Psoas muscle (tissue), 8 donors: ENCODE results near the gene CENPP. TPM values are rescaled to one million over a fixed set of nuclear protein-coding genes. Genes with fewer than 3 reads are reported as not detected.
"Not testable (repeated sequence)": the region's sequence is repeated elsewhere in the genome, so short reads cannot be mapped to it uniquely, and the experiment has no call there.

ENCODE experiments used
- ATAC-seq, 4 donors: fragments of 200-7000 bp; cut with Tn5 transposase; one replicate each; pipeline ENCODE4 v1.9.1; 2020; ENCODE audit warnings: moderate library complexity in 3 of 4, mild to moderate bottlenecking in 2 of 4
- DNase-seq, 2 donors: peaks; one replicate each; pipeline ENCODE4 v3.0.0-alpha.2; 2020
- H3K27ac ChIP-seq: fragments of 200-600 bp; one replicate; pipeline ENCODE4 v1.8.0; 2022
- H3K27me3 ChIP-seq, 3 donors: fragments of 200-600 bp in 1 of 3; one replicate each; pipeline versions ENCODE4 v1.6.1 to v1.8.0; 2013 to 2022; ENCODE audit warnings: low read length in 2 of 3, mild to moderate bottlenecking in 2 of 3, moderate library complexity in 1 of 3; ENCODE audit not compliant: insufficient read depth in 3 of 3
- H3K36me3 ChIP-seq, 2 donors: fragments of 200-600 bp in 1 of 2; one replicate each; pipeline versions ENCODE4 v1.6.1 to v1.8.0; 2013 to 2022; ENCODE audit warnings: low read depth in 1 of 2, mild to moderate bottlenecking in 1 of 2, moderate library complexity in 1 of 2; ENCODE audit not compliant: insufficient read depth in 1 of 2
- H3K4me1 ChIP-seq: fragments of 200-600 bp; one replicate; pipeline ENCODE4 v1.8.0; 2022
- H3K4me3 ChIP-seq: fragments of 200-600 bp; one replicate; pipeline ENCODE4 v1.8.0; 2022; ENCODE audit warnings: mild to moderate bottlenecking
- H3K9me3 ChIP-seq: fragments of 200-600 bp; one replicate; pipeline ENCODE4 v1.8.0; 2022
- CTCF ChIP-seq: fragments of 200-600 bp; IDR thresholded peaks from one replicate; pipeline ENCODE4 v1.8.0; 2022; ENCODE audit warnings: antibody characterized with exemption
- WGBS, 3 donors: extraction: QIAGEN DNeasy Blood & Tissue Kit; methylation state at CpG; one replicate each; pipeline versions ENCODE4 v1.1.6 to v1.1.7; 2013; 5-methylcytosine and 5-hydroxymethylcytosine counted together
- intact Hi-C, 2 donors: fragments of 100-400 bp; cut with DNase I; formaldehyde crosslinking; loops; one replicate each; pipeline versions ENCODE4 v1.11.0 to v1.14.2; 2022
- polyA plus RNA-seq, 3 donors: library from polyadenylated mRNA; stranded (reverse); fragments of 200-250 nt; gene quantifications; one replicate each; pipeline ENCODE4 v1.2.3, GENCODE V29; 2013
- total RNA-seq, 4 donors: library from RNA; stranded (reverse); fragmentation: NEBNext Ultra II Directional in 2 of 4; extraction: Animal tissue kit (Norgen Biotek cat#: 25700) in 2 of 4; gene quantifications; one replicate each; pipeline versions ENCODE4 v1.2.1 to v1.2.4, GENCODE V29; 2021 to 2023
- donor health status: healthy with polysubstance abuse.
- donor health status: DM: no; HTN: no; CAD: no; lungs with moderate emphysema.
- donor health status: Bipolar disorder and iron deficiency.
- donor health status: healthy.
- donor health status: DM: yes; HTN: yes; CAD: no.
- donor health status: DM: no; HTN: no; CAD: no.
- donor health status: DM: no; HTN: no; CAD: no.
- donor health status: DM: yes; HTN: yes; CAD: no.

The CENPP gene
- total and polyA plus RNA-seq, 7 donors, result 1.8 to 15.7 (median 6.4) TPM

DNA sequence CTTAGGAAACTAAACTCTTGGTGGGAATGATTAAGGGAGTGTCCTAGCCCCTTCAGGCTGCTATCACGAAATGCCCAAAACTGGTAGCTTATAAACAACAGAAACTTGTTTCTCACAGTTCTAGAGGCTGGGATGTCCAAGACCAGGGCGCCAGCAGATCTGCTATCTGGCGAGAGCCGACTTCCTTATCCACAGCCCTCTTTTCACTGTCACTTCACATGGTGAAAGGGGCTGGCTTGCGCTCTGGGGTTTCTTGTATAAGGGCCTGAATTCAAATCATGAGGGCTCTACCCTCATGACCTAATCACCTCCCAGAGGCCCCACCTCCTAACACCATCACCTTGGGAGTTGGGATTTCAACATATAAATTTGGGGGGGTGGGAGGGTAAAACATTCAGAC lies 295.1 kb downstream of the CENPP start:
- Histone ChIP-seq H3K27me3 (no peaks in the 10 kb centered on the region), H3K27ac (no peak overlapping the region), H3K4me1 (no peaks in the 10 kb centered on the region), H3K36me3 (peaks cover 5 to 64% of the 10 kb centered on the region in 2 donors), H3K4me3 (no peak overlapping the region), H3K9me3 (no peaks in the 10 kb centered on the region)
- ATAC-seq, result no peak
- intact Hi-C loops, result no loop called here
- WGBS, 3 donors, result 95 to 97% (median 95%) methylated on average over 5 of the region's 5 CpGs
- no peak for DNase-seq
- no peak for TF ChIP-seq CTCF

- H3K4me1 ChIP-seq, H3K4me3 ChIP-seq, H3K27ac ChIP-seq, H3K27me3 ChIP-seq, DNase-seq, ATAC-seq, H3K9me3 ChIP-seq, intact Hi-C loops: not testable (repeated sequence)
- peaks cover 5 to 50% of the 10 kb centered on the region in 2 donors for H3K36me3 ChIP-seq
- 94 to 98% (median 96%) methylated on average over 3 of the region's 3 CpGs for WGBS, 3 donors
Observed at GRCh38 chr9:92623936-92624335, 298.2 kb downstream of the CENPP start.

GRCh38 chr9:92626484-92626883 lies 300.7 kb downstream of the CENPP start:
- no peaks in the 10 kb centered on the region for H3K4me1 ChIP-seq
- H3K36me3 ChIP-seq, result peaks cover 7 to 38% of the 10 kb centered on the region in 2 donors

DNA sequence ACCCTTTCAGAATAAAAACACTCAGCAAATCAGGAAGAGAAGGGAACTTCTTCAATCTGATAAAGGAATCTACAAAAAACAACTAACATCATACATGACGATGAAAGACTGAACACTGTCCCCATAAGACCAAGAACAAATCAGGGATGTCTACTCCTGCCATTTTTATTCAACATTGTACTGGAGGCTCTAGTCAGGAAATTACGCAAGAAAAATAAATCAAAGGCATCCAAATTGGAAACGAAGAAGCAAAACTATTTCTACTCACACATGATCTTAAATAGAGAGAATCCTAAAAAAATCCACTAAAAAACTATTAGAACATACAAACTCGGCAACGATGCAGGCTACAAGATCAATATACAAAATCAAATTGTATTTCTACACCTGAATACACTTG lies 301.9 kb downstream of the CENPP start:
- Histone ChIP-seq H3K36me3 (peaks cover 14 to 44% of the 10 kb centered on the region in 2 donors), H3K4me3 (no peak overlapping the region), H3K9me3 (no peaks in the 10 kb centered on the region), H3K4me1 (no peaks in the 10 kb centered on the region), H3K27ac (no peak overlapping the region), H3K27me3 (no peaks in the 10 kb centered on the region)
- intact Hi-C loops, result no loop called here
- DNase-seq (no peak), ATAC-seq (no peak)
- TF ChIP-seq CTCF, result no peak
- 82 to 89% (median 84%) methylated on average over 5 of the region's 5 CpGs for WGBS, 3 donors

More at GRCh38 chr9:92626484-92626883, 300.7 kb downstream of the CENPP start:
- Histone ChIP-seq H3K4me3 (no peak overlapping the region), H3K27me3 (no peaks in the 10 kb centered on the region), H3K27ac (no peak overlapping the region), H3K9me3 (no peaks in the 10 kb centered on the region)
- TF ChIP-seq CTCF, result no peak
- no peak for ATAC-seq
- intact Hi-C loops, result no loop called here
- DNase-seq, result no peak

GRCh38 chr9:92631452-92632343 lies 305.9 kb downstream of the CENPP start:
- Histone ChIP-seq H3K27me3 (no peaks in the 10 kb centered on the region), H3K27ac (no peak overlapping the region), H3K36me3 (peaks cover 9 to 58% of the 10 kb centered on the region in 2 donors), H3K4me3 (no peak overlapping the region), H3K9me3 (no peaks in the 10 kb centered on the region), H3K4me1 (peaks cover 7% of the 10 kb centered on the region)
- no peak for TF ChIP-seq CTCF
- DNase-seq, result no peak
- whole genome bisulfite sequencing, 3 donors, result 85 to 86% (median 85%) methylated on average over 13 of the region's 13 CpGs
- ATAC-seq, result no peak
- intact Hi-C loops, result loop anchor here (5.0 to 10.0 kb wide), 4 partner anchors 284 to 494 kb away; partner anchors contain the start of genes CENPP (in 1 of the 2) and NOL8 (in 1 of the 2)
